Activated T-cell treated with anti-CD3 and anti-CD28 coated beads, Interleukin-2, amount 50 U/mL, for 1 hour (primary cell): ENCODE data around the gene JPH2.
"Not testable (repeated sequence)": the region's sequence is repeated elsewhere in the genome, so short reads cannot be mapped to it uniquely, and the experiment has no call there.

Experiments used
- DNase-seq: peaks from one replicate; pipeline ENCODE4 v3.0.0-alpha.2; 2020

JPH2 gene

DNA sequence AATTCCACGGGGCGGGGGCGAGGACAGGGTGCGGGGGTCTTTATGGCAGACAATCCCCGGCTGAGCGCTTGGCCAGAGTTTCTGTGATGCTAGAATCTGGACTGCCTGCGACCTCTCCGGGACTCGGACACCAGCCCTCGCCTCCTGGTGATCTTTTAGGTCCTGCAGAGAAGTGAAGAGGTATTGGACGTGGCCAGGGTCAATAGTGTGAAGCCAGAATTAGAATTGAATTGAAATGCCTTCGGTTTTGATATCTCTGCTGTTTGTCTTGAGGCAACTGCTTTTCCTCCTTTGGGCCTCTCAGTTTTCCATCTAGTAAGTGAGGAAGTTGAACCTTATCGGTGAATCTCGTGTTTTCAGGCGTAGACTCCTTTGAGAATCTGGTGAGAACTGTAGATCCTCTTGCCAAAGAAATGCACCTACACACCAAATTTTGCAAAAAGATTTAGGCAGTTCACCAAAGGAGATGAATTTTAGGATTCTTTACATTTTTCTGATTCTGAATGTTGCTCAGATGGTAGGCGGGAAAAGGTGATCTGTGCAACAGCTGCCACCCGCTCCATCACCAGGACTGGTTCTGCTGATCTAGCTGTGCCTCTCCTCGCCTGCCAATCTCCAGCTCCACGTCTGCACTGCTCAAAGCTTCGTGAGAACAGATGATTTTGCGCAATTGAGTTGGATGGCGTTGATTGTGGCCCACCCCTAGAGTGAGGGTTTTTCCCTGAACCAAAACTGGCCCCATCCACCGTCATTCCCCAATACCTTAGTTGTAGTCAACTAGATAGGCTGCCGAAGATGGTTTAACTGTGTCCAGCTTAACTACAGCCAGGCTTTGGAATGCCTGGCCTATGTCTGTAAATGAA is 24.4 kb upstream of the JPH2 start:
- no peak for DNase-seq

DNA sequence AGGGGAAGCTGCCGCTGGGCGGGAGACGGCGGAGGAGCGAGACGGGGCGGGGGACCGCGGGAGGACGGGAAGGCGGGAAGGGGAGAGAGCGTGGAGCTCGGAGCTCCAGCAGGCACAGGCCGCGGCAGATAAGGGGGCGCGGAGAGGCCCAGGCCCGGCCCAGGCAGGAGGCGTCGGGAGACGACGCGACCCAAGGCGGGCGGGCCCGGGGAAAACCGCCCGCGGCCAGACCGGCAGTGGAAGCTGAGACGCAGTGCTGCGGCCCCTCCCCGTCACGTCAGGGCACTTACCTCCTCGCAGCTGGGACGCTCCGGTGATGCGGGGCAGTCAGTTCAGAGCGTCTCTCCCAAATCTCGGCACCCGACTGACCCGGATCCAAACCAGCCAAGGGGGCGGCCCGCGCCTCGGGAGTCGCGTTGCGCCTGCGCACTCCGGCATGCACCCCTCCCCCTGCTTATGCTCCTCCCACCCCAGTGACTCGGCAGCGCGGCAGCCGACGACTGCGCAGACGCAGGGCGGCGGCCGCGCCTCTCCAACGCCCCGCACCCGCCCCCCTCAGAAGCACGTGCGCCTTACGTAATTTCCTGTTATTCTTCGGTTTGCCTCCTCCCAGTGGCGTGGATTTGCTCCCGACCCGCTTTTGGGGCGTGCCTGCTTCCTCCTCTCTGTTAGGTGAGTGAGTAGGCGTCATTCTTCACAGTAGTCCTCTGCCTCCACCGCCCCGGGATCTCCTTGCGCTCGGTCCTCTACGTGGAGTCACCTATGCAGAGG is 23.6 kb upstream of the JPH2 start, which contains the start of gene OSER1:
Gene OSER1 (minus strand): TSS at position 366 of the 771 bp plus-strand sequence. CDS start 3,814 bp downstream, outside the sequence.
- peak; percentile 99 for DNase-seq

DNA sequence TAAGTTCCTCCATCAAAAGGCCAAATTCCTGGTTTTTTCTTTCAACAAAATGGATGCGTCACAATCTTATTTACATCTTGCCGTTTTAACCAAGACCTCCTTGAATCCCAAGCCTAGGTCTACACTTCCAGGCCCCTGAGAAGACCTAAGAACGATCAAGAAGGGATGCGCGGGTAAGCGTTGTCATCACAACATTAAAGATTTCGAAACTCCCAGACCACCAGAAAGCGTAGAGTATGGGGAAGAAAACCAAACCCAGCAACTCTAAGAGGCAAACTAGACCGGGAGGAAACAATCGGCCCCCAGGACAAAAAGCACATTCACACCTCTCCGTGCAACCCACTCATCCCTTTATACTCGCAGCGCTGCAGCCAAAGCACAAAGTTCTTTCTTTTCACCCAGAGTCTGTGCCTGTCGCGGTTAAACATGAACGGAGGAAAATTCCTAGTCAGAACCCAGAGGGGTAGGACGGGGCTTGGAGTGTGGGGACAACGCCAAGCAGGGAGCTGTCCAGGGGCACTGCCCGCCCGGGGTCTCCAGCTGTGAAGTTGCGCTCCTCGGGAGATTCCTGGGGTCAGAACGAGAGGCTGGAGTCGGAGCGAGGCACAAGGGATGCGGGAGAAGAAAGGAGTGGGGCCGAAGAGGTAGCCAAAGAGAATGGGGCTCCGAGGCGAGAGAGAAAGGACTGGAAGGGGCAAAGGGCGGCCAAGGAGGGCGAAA is 22.9 kb upstream of the JPH2 start:
- no peak for DNase-seq

DNA sequence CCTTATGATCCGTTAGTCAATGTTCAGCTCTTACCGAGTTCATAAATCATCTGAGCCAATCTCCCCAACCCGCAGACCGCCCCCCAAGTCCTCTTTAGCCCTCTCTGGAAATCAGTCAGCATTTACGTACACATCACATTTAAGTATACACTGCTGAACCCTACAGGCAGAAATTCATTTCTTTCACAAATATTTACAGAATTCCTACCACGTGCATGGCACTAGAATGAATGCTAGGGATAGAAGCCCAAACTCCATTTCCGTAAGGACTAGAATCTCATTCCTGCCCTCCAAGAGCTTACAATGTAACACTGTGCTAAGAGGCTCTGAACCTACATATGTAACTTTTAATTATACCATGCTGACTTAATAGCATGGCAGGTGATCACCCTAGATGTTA is 21.8 kb upstream of the JPH2 start:
- no peak for DNase-seq

DNA sequence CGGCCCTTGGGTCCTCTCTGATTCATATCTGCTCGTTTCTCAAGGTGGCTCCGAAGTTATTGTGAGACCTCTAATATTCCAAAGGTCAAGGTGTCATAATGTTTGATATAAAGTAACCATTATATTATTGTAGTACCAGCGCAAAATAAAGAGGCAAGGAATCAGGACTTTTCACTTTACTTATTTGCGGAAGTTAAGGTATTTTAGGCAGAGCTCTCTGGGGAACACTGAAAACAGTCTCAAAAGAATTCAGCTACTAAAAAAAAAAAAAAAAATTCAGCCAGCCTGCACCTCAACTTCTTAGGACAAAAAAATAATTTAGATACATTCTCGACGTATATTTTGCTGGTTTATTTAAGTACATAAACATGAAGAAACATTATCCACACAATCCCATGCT is 21.2 kb upstream of the JPH2 start:
- DNase-seq: no peak

DNA sequence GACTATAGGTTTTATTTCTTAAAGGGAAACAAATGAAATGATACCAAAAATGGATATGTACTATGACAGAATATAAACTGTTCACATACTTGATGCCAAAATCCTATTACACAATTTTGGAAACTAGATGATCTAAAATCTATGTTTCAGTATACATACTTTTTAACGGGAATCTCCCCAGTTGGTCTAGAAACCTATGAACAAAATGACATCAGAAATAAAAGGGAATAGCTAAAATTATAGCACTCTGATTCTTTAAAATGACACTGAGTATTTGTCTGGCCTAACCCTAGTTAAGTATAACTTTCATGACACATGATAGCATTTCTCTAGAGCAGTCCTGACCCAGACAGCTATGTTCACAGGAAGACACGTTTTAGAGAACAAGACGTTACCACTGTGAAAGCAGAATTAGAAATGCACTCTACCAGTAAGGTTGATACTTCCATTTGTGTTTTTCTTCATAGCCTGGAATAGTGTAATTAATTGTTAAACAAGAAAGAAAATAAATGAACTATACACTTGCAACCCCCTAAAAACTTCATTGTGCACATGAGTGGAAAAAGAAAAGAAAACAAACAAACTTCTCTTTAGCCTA is 20.2 kb upstream of the JPH2 start:
- no peak for DNase-seq

DNA sequence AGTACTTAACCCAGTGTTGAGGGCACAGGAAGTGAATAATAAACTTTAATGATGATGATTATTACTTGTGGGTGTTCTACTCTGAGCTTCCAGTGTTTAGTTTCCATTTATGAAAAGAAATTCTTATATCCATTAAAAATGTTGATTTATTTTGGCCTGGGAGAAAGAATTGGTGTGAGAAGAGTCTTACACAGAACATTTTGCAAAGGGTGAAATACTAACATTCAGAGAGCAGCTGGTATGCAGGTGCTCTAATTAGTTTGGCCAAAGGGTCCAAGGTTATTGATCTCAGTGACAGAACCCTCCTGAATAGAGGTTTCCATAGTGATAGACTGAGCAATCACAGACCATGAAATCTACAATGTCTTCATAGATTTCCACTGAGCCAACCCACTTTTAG is 19.1 kb upstream of the JPH2 start:
- DNase-seq: no peak

DNA sequence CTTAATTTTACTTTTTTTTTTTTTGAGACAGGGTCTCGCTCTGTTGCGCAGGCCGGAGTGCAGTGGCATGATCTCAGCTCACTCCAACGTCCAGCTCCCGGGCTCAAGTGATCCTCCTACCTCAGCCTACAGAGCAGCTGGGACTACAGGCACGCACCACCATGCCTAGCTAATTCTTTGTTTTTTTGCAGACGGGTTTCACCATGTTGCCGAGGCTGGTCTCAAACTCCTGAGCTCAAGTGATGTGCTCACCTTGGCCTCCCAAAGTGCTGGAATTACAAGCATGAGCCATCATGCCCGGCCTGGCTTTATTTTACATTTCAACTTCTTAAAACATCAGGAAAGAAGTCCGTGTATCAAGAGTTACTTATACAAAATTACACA is 17.8 kb upstream of the JPH2 start:
- no peak for DNase-seq

DNA sequence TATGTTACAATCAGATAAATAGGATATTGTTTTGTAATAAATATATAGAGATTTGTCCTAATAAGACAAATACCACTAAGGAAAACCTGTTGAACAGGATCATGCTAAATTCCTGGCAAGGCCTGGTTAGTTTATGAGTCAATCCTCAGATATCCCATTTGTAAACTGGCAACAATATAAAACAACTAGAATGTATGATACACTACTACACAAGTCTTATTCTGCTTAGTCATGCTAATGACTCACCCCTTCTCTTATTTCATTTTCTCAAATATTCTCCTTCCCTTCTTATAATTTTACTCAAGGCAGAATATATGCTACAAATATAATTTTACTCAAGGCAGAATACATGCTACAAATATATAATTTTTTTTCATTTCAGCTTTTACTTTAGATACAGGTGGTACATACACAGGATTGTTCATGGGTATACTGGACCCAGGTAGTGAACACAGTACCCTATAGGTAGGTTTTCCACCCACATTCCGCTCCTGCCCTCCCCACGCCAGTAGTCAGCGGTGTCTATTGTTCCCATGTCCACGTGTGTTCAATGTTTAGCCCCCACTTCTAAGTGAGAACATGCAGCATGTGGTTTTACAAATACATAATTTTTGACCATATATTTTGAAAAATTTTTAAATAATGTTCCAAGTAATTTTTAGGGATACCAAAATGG is 17.3 kb upstream of the JPH2 start:
- DNase-seq: no peak

DNA sequence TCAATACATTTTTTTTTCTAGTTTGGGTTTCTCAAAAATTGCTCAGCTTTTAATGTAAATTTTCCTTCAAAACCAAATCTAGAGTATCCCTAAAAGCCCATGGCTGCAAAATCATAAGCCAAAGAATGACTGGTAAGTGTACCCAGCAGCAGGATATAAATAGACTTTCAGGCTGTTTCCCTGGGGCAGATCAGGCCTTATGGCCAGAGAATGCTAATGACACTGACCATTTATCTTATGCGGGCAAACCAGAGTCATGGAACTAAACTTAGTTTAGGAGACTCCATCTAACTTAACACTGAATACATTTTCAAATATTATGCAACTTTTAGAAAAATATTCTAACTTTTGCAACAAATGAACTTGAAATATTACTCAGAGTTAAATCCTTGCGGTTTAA is 16.2 kb upstream of the JPH2 start:
- no peak for DNase-seq

DNA sequence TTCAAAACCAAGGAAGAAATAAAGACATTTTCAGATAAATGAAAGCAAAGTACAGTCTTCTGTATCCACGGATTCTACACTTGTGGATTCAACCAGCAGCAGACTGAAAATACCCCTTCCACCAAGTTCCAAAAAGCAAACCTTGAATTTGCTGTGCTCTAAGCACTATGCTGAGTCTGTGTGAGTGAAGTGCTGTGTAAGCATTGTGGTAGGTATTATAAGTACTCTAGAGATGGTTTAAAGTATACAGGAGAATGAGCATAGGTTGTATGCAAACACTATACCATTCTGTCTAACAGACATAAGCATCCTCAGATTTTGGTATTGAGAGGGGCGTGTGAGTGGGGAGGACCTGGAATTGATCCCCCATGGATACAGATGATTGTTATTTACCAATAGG is 14.0 kb upstream of the JPH2 start:
- no peak for DNase-seq

DNA sequence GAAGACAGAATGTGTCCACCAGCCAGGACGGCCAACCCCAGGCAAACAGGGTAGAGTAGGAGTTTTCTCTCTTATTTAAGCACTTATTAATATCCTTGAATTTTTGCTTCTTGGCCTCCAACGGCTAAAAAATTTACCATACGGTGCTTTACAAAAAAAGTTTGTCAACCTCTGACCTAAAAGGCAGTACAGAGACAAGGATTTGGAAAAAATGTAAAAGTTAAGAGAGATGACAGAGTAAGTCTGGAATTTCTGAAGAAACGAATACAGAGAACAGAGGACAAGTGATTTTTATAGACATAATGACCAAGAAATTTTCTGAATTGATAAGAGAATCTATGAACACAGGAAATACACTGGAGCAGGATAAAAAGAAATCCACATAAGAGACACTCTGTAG is 13.4 kb upstream of the JPH2 start:
- no peak for DNase-seq

DNA sequence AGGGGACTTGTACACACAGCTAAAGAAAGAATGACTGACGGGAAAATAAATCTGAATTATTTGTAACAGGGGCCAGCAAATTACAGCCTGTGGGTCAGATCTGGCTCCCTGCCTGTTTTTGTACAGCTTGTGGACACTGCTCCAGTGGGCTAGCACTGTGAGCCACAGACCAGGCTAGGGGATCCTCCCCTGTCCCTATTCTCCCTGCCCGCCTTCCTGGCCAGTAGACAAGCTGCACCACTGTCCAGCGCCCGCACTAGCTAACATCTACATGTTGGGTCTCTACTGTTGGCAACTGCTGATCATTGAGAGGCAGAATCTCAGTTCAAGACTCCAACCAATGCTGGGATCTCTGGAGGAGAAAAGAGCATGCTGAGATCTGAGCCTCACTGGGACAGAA is 12.9 kb upstream of the JPH2 start:
- DNase-seq: no peak

DNA sequence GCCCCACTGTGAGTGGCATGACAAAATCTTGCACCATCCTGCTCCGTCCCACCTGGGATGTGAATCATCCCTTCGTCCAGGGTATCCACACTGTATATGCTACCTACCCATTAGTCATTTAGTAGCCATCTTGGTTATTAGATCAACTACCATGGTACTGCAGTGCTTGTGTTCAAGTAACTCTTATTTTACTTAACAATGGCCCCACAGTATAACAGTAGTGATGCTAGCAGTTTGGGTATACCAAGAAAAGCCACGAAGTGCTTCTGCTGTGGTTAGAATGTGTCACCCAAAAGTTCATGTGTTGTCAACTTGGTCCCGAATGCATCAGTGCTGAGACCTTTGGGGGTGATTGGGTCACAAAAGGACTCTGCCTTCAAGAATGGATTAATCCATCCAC is 11.9 kb upstream of the JPH2 start:
- DNase-seq: no peak

DNA sequence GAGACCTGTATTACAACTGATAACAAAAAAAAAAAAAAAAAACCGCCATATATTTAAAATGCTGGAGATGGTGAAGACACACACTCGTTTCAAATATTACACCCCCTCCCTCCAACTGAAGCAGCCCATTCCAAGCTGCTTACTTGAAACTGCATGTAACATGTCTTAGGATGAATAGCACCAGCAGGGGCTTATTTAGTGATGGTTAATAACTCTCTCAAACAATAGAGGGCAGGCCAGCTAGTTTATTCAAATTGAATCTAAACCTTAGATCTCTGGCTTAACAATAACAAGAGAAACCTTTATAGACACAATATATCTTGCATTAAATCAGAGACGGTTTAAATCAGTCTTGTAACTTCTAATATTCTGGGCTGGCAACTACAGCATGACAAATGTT is 9.3 kb upstream of the JPH2 start:
- DNase-seq: no peak

DNA sequence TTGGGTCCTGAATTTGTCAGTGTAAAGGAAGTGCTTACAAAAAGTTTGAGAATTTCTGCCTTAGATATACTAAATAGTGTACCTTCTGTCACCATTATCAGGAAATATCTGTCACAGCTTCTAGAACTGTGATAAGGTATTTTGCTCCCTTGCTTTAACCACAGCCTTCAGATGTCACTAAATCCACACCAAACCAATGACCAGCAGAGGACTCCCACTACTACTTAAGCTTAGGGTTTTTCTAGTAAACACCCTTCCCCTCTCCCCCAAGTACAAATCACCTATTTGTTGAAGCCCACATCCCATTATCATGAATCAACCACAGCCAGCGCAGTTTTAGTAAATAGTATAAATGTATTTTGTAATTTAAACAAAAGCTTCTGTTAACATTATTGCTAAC is 8.6 kb upstream of the JPH2 start:
- DNase-seq: no peak

DNA sequence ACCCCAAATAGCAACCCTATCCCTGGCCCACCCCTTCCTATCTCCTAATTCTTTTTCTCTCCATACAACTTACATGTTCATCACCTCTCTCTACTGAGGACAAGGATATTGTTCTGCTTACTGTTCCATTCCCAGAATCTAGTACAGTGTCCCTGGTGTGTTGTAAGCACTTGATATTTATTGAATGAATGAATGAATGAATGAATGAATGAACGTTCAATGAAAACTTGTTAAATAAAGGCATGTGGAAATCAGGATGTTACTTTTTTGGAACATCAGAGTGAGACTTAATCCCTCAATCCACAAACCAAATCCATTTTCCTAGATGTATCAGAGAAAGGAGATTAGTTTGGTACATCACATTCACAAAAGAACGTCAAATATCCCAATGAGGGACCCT is 6.8 kb upstream of the JPH2 start:
- DNase-seq: no peak

DNA sequence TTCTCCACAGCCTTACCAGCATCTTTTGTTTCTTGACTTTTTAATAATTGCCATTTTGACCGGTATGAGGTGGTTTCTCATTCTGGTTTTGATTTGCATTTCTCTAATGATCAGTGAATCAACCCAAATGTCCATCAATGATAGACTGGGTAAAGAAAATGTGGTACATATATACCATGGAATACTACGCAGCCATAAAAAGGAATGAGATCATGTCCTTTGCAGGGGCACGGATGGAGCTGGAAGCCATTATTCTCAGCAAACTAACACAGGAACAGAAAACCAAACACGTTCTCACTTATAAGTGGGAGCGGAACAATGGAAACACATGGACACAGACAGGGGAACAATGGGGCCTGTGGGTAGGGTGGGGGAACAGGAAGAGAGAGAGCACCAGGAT is 4.7 kb upstream of the JPH2 start:
- not testable (repeated sequence) for DNase-seq

DNA sequence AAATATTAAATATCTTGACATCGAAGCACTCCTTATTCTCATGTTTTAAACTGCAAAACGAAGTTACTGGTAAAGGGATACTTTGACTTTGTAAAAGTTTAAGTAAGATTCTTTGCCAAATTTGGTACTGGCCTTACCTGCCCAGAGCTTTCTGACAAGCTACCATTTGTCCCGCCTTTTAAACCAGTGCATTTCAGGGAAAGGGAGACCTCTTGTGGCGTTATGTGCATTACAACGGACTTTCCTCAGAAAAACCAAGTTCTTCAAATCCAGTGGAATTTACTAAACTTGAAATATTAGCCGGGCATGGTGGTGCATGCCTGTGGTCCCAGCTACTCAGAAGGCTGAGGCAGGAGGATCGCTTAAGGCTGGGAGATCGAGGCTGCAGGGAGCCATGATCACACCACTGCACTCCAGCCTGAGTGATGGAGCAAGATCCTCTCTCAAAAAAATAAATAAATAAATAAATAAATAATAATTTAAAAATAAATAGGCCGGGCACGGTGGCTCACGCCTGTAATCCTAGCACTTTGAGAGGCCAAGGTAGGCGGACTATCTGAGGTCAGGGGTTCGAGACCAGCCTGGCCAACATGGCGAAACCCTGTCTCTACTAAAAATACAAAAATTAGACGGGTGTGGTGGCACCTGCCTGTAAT is 3.3 kb upstream of the JPH2 start:
- not testable (repeated sequence) for DNase-seq

DNA sequence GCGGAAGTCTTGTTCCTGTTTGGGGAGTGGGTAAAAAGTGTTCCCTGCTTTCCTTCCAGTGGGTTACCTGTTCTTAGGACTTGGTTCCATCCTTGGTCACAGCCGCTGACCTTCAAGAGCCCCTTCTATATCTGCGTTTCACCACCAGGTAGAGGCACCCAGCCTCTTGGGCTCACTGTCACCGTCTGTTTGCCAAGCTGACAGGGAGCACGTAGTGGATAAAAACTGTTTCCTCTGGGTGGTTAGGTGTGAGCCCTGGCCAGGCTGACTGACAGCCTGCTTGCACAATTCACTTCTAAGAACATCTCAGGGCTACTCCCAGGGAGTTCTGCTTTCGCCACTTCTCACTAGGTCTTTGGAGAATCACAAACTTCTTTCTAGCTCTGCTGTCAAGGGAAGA is 1.8 kb upstream of the JPH2 start:
- no peak for DNase-seq

DNA sequence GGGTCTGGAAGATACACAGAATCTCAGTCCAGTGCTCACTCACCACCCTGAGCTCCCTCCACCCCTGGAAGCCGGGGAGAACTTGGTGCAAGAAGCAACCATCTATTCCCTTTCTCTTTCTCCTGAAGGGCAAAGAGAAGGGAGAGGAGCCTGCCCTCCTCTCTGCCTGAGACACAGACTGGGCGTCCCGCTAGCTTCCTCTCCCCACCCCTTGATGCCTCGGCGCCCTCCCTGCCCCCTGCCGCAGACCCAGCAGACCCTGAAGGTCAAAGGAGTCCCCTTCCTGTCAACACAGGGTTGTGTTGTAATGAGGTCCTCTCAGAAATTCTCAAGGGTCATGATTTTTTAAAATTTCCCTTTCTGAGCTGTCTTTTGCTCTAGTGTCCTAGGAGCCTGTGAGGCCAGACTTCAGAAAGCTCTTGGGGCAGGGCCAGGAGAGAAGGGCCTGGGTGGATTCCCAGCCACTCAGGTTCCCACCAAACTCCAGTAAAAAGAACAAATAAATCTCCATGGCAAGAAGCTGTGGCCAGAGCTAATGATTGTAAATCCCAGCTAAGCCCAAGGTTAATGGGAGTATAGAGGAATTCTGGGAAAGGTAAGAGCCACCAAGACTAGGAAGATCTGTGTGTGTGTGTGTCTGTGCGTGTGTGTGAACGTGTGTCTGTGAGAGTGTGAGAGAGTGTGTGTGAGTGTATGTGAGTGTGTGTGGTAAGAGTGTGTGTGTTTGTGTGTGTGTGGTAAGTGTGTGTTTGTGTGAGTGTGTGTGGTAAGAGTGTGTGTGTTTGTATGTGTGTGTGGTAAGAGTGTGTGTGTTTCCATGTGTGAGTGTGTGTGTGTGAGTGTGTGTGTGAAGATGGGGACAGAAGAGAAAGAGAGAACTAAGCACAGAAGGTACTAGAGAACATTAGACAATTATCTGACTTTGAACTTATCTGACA is 1.1 kb upstream of the JPH2 start:
- DNase-seq: no peak
